Caco-2 (cell line): ENCODE data around the gene C5. TPM values are rescaled to one million over a fixed set of nuclear protein-coding genes. Genes with fewer than 3 reads are reported as not detected.

Experiments
- BruUV-seq: library from RNA; stranded (reverse); fragments of 400-500 nt; replicated peaks from 2 replicates; lab custom pipeline; 2021; lab: Mats Ljungman, UMichigan
- CTCF ChIA-PET: fragments of 300-600 bp; sonication (Branson Sonifier 250); formaldehyde crosslinking; loops from one replicate; lab custom pipeline; 2022; ENCODE audit warnings: antibody characterized with exemption; lab: Charles Lee
- POLR2A ChIA-PET: fragments of 300-600 bp; sonication (Branson Sonifier 250); formaldehyde crosslinking; loops from one replicate; lab custom pipeline; 2022; ENCODE audit warnings: antibody characterized with exemption; lab: Charles Lee
- DNase-seq, 2 experiments: peaks; one replicate each; pipeline versions ENCODE4 v3.0.0 to v3.0.0-alpha.2; 2020 to 2022
- H3K27me3 ChIP-seq: replicated peaks from 2 replicates; pipeline ENCODE4 v1.6.0; 2011; ENCODE audit warnings: low read length; ENCODE audit not compliant: control insufficient read depth, insufficient read depth
- H3K36me3 ChIP-seq: 2 replicates; pipeline ENCODE4 v1.5.1; 2011; ENCODE audit warnings: low read length; ENCODE audit not compliant: control insufficient read depth, insufficient read depth
- H3K4me1 ChIP-seq: fragments of 250-450 bp; sonication (Bioruptor Pico); 2 replicates; pipeline ENCODE4 v1.5.1; 2020; ENCODE audit warnings: mild to moderate bottlenecking
- H3K4me3 ChIP-seq: 2 replicates; pipeline ENCODE4 v1.5.1; 2011; ENCODE audit warnings: low read depth, mild to moderate bottlenecking, control low read depth, low read length
- H3K9me3 ChIP-seq: fragments of 250-450 bp; sonication (Bioruptor Pico); 2 replicates; pipeline ENCODE4 v1.5.1; 2020; ENCODE audit warnings: mild to moderate bottlenecking, moderate library complexity
- H3K27ac Mint-ChIP-seq: one replicate; pipeline ENCODE4 v1.8.0; 2022; ENCODE audit warnings: mixed read lengths; ENCODE audit not compliant: unreplicated experiment
- H3K27me3 Mint-ChIP-seq: one replicate; pipeline ENCODE4 v1.8.0; 2022; ENCODE audit warnings: mixed read lengths; ENCODE audit not compliant: insufficient read depth, unreplicated experiment
- H3K36me3 Mint-ChIP-seq: one replicate; pipeline ENCODE4 v1.8.0; 2022; ENCODE audit warnings: mild to moderate bottlenecking, mixed read lengths; ENCODE audit not compliant: insufficient read depth, unreplicated experiment
- H3K4me1 Mint-ChIP-seq: one replicate; pipeline ENCODE4 v1.8.0; 2022; ENCODE audit warnings: low read depth, mixed read lengths; ENCODE audit not compliant: unreplicated experiment
- H3K4me3 Mint-ChIP-seq: one replicate; pipeline ENCODE4 v1.8.0; 2022; ENCODE audit warnings: mild to moderate bottlenecking, moderate library complexity, mixed read lengths; ENCODE audit not compliant: unreplicated experiment
- H3K9me3 Mint-ChIP-seq: one replicate; pipeline ENCODE4 v1.8.0; 2022; ENCODE audit warnings: mixed read lengths; ENCODE audit not compliant: unreplicated experiment
- intact Hi-C: fragments of 100-400 bp; cut with micrococcal nuclease; formaldehyde crosslinking; loops from one replicate; pipeline ENCODE4 v1.10.0; 2022; ENCODE audit not compliant: unreplicated experiment
- total RNA-seq: library from RNA; stranded (reverse); gene quantifications from 2 replicates; pipeline ENCODE4 v1.2.3, GENCODE V29; 2022
- TF ChIP-seq, protein P1 (sequence below), 2 experiments: fragments of 200-600 bp in 1 of 2; IDR thresholded peaks; 1 replicate in 1 of 2; 2 replicates in 1 of 2; pipeline versions ENCODE4 v1.5.1 to v1.8.0; 2011 to 2022; ENCODE audit warnings: antibody characterized with exemption in 1 of 2, control low read depth in 1 of 2, inconsistent platforms in 1 of 2, low read depth in 1 of 2, low read length in 1 of 2, mild to moderate bottlenecking in 1 of 2, moderate library complexity in 1 of 2; ENCODE audit not compliant: insufficient read depth in 1 of 2, severe bottlenecking in 1 of 2, unreplicated experiment in 1 of 2

C5 gene
- total RNA-seq, 1 experiment from 2014 or later, result 14.9 TPM

DNA sequence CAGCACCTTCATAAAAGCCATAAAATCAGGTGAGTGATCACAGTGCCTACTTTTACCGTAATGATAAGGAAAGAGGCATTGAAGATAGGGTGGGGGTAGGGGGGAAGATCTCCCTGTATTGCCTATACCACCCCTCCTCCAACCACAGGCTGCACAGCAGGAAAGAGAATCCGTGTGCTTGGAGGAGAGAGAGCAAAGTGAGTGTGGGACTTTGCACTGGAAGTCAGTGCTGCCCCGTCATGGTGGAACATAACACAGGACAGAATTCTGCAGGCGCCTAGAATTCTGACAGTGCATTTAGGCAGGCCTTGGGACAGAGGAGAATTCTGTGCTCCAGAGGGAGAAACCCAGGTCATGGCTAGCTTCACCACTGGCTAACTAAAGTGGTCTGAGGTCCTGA lies 3.5 kb upstream of the C5 start:
- Mint-ChIP-seq H3K4me1 (peaks cover 12% of the 10 kb centered on the region), H3K27ac (no peak overlapping the region), H3K36me3 (no peaks in the 10 kb centered on the region), H3K9me3 (no peaks in the 10 kb centered on the region), H3K27me3 (no peaks in the 10 kb centered on the region), H3K4me3 (no peak overlapping the region)
- intact Hi-C loops, result loop anchor here (10.0 kb wide), 1 partner anchor 439 kb away; no protein-coding TSS in a partner anchor
- TF ChIP-seq, protein P1, sequence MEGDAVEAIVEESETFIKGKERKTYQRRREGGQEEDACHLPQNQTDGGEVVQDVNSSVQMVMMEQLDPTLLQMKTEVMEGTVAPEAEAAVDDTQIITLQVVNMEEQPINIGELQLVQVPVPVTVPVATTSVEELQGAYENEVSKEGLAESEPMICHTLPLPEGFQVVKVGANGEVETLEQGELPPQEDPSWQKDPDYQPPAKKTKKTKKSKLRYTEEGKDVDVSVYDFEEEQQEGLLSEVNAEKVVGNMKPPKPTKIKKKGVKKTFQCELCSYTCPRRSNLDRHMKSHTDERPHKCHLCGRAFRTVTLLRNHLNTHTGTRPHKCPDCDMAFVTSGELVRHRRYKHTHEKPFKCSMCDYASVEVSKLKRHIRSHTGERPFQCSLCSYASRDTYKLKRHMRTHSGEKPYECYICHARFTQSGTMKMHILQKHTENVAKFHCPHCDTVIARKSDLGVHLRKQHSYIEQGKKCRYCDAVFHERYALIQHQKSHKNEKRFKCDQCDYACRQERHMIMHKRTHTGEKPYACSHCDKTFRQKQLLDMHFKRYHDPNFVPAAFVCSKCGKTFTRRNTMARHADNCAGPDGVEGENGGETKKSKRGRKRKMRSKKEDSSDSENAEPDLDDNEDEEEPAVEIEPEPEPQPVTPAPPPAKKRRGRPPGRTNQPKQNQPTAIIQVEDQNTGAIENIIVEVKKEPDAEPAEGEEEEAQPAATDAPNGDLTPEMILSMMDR (IDR thresholded peaks at IDR 0.05; ENCODE audit: insufficient read depth in 1 of 2, low read depth in 1 of 2, low read length in 1 of 2, severe bottlenecking in 1 of 2, unreplicated experiment in 1 of 2), result no peak
- Histone ChIP-seq H3K27me3 (no peaks in the 10 kb centered on the region), H3K36me3 (no peaks in the 10 kb centered on the region), H3K4me1 (peaks cover 27% of the 10 kb centered on the region), H3K4me3 (no peak overlapping the region), H3K9me3 (no peaks in the 10 kb centered on the region)
- CTCF ChIA-PET, result no interaction called here
- no peak for DNase-seq
- no TSS peak for BruUV-seq
- POLR2A ChIA-PET, result no interaction called here

DNA sequence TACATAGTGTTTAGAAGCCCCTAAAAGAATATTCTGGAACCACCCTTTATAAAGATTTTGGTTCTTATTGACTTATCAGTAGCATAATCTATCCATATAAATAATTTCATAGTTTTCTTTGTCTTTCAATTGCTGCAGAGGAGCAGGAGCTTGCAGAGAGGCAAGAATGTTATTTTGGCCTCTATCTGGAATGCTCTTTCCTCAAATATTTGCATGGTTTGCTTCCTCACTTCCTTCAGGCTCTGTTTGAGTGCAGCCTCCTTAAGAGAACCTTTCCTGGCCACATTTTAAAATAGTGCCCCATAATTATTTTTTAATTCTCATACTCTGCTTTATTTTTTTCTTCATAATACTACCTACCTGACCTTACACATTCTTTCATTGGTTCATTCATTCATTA lies 1.5 kb downstream of the C5 start:
- ChIA-PET CTCF (interaction anchor here (1.7 kb wide), 1 partner anchor 11 kb away, joined by 4 read pairs; no protein-coding TSS in a partner anchor), POLR2A (no interaction called here)
- H3K27me3 ChIP-seq, result no peaks in the 10 kb centered on the region
- Mint-ChIP-seq H3K4me1 (peaks cover 13% of the 10 kb centered on the region), H3K27me3 (no peaks in the 10 kb centered on the region), H3K4me3 (peak overlapping the region; percentile 1), H3K36me3 (no peaks in the 10 kb centered on the region), H3K27ac (no peak overlapping the region), H3K9me3 (no peaks in the 10 kb centered on the region)
- H3K4me1 ChIP-seq, result peaks cover 33% of the 10 kb centered on the region
- DNase-seq, result no peak
- intact Hi-C loops, result no loop called here
- no peaks in the 10 kb centered on the region for H3K36me3 ChIP-seq
- no peaks in the 10 kb centered on the region for H3K9me3 ChIP-seq
- TF ChIP-seq, protein P1 (IDR thresholded peaks at IDR 0.05; ENCODE audit: insufficient read depth in 1 of 2, low read depth in 1 of 2, low read length in 1 of 2, severe bottlenecking in 1 of 2, unreplicated experiment in 1 of 2), result no peak
- H3K4me3 ChIP-seq, result no peak overlapping the region; the same call in 1 of the 2 replicates
- no TSS peak for BruUV-seq

DNA sequence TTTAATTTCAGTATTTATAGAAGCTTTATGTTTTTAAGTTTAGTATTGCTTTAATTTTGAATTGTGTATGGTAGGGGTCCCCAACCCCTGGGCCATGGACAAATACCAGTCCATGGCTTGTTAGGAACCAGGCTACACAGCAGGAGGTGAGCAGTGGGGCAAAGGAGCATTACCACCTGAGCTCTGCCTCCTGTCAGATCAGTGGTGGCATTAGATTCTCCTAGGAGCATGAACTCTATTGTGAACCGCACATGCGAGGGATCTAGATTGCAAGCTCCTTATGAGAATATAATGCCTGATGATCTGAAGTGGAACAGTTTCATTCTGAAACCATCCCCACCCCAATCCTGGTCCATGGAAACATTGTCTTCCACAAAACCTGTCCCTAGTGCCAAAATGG lies 1.9 kb downstream of the C5 start:
- ChIA-PET CTCF (interaction anchor here (1.7 kb wide), 1 partner anchor 12 kb away, joined by 4 read pairs; no protein-coding TSS in a partner anchor), POLR2A (no interaction called here)
- no peak overlapping the region for H3K4me3 ChIP-seq
- BruUV-seq, result no TSS peak
- H3K36me3 ChIP-seq, result no peaks in the 10 kb centered on the region
- intact Hi-C loops, result no loop called here
- Mint-ChIP-seq H3K9me3 (no peaks in the 10 kb centered on the region), H3K4me3 (no peak overlapping the region), H3K36me3 (no peaks in the 10 kb centered on the region), H3K27ac (no peak overlapping the region), H3K27me3 (no peaks in the 10 kb centered on the region), H3K4me1 (peaks cover 13% of the 10 kb centered on the region)
- no peaks in the 10 kb centered on the region for H3K27me3 ChIP-seq
- peaks cover 33% of the 10 kb centered on the region for H3K4me1 ChIP-seq
- no peaks in the 10 kb centered on the region for H3K9me3 ChIP-seq
- TF ChIP-seq, protein P1 (IDR thresholded peaks at IDR 0.05; ENCODE audit: insufficient read depth in 1 of 2, low read depth in 1 of 2, low read length in 1 of 2, severe bottlenecking in 1 of 2, unreplicated experiment in 1 of 2), result no peak
- no peak for DNase-seq
